HL-60 (cell line): ENCODE results near the gene SLIT1.

Experiments
- DNase-seq, 2 experiments: peaks; one replicate each; pipeline ENCODE4 v3.0.0-alpha.2; 2010 to 2020; ENCODE audit warnings: low read depth in 1 of 2, low spot score in 1 of 2
- H3K27ac ChIP-seq: fragments of 250-450 bp; sonication (Bioruptor Pico); replicated peaks from 2 replicates; pipeline ENCODE4 v1.5.1; 2020; ENCODE audit warnings: mild to moderate bottlenecking, moderate library complexity
- H3K27me3 ChIP-seq: fragments of 250-450 bp; sonication (Bioruptor Pico); 2 replicates; pipeline ENCODE4 v1.5.1; 2021; ENCODE audit warnings: mild to moderate bottlenecking, moderate library complexity; ENCODE audit not compliant: insufficient read depth, poor library complexity, severe bottlenecking
- H3K4me3 ChIP-seq: replicated peaks from 2 replicates; pipeline ENCODE4 v1.5.1; 2011; ENCODE audit warnings: mild to moderate bottlenecking, control low read depth, low read length; ENCODE audit not compliant: insufficient read depth
- GABPA ChIP-seq: IDR thresholded peaks from 2 replicates; pipeline ENCODE4 v1.6.1; 2012; ENCODE audit warnings: low read depth
- POLR2AphosphoS5 ChIP-seq: IDR thresholded peaks from 2 replicates; pipeline ENCODE4 v1.6.1; 2012; ENCODE audit warnings: low read depth
- SPI1 ChIP-seq: IDR thresholded peaks from 2 replicates; pipeline ENCODE4 v1.6.1; 2012; ENCODE audit warnings: low read depth, mild to moderate bottlenecking, borderline replicate concordance
- TF ChIP-seq, protein P1 (sequence below): IDR thresholded peaks from one replicate; pipeline ENCODE4 v1.5.1; 2011; ENCODE audit warnings: low read length, control low read depth, inconsistent platforms; ENCODE audit not compliant: insufficient read depth
- TF ChIP-seq, protein P2 (sequence below): IDR thresholded peaks from 2 replicates; pipeline ENCODE4 v1.6.1; 2012; ENCODE audit warnings: low read depth; ENCODE audit not compliant: insufficient replicate concordance

The SLIT1 gene

DNA sequence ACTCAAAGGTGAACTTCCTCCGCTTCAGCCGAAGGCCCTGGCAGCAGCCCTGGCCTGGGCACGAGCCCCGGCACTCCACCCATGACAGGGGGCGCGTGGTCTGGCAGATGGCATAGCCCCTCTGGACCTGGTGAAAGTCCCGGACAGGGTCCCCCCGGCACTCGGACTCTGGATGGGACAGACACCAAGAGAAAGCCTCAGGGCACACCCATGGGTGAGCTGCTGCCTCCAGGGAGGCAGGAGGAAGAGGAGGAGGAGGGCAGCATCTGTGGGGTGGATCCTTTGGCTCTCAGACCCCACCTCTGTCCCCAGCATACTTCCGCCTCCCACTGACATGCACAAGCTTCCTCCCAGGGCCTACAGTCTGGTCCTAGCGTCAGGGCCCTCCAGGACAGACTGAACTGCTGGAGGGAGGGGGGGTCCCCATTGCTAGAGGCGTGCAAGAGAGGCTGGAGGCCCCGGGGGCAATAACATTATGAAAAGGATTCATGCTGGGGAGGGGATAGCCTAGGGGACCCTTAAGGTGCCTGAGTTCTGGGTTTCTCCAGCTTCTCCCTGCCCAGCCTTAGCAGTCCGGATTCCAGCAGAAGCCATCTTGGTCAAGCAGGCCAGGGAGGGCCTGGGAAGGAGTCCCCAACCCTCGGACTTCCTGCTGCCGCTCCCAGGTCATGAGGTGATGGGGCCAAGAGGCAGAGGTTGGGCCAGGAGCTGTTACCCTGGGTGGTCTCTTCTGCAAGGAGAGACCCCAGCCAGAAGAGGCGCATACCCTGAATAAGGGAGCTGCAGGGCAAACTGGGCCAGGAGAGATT, 184.4 kb downstream of the SLIT1 start:
- Histone ChIP-seq H3K27me3 (no peaks in the 10 kb centered on the region), H3K27ac (no peak overlapping the region), H3K4me3 (no peak overlapping the region)
- TF ChIP-seq, protein P1, sequence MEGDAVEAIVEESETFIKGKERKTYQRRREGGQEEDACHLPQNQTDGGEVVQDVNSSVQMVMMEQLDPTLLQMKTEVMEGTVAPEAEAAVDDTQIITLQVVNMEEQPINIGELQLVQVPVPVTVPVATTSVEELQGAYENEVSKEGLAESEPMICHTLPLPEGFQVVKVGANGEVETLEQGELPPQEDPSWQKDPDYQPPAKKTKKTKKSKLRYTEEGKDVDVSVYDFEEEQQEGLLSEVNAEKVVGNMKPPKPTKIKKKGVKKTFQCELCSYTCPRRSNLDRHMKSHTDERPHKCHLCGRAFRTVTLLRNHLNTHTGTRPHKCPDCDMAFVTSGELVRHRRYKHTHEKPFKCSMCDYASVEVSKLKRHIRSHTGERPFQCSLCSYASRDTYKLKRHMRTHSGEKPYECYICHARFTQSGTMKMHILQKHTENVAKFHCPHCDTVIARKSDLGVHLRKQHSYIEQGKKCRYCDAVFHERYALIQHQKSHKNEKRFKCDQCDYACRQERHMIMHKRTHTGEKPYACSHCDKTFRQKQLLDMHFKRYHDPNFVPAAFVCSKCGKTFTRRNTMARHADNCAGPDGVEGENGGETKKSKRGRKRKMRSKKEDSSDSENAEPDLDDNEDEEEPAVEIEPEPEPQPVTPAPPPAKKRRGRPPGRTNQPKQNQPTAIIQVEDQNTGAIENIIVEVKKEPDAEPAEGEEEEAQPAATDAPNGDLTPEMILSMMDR = no peak
- TF ChIP-seq GABPA (no peak), SPI1 (no peak)
- TF ChIP-seq, protein P2, sequence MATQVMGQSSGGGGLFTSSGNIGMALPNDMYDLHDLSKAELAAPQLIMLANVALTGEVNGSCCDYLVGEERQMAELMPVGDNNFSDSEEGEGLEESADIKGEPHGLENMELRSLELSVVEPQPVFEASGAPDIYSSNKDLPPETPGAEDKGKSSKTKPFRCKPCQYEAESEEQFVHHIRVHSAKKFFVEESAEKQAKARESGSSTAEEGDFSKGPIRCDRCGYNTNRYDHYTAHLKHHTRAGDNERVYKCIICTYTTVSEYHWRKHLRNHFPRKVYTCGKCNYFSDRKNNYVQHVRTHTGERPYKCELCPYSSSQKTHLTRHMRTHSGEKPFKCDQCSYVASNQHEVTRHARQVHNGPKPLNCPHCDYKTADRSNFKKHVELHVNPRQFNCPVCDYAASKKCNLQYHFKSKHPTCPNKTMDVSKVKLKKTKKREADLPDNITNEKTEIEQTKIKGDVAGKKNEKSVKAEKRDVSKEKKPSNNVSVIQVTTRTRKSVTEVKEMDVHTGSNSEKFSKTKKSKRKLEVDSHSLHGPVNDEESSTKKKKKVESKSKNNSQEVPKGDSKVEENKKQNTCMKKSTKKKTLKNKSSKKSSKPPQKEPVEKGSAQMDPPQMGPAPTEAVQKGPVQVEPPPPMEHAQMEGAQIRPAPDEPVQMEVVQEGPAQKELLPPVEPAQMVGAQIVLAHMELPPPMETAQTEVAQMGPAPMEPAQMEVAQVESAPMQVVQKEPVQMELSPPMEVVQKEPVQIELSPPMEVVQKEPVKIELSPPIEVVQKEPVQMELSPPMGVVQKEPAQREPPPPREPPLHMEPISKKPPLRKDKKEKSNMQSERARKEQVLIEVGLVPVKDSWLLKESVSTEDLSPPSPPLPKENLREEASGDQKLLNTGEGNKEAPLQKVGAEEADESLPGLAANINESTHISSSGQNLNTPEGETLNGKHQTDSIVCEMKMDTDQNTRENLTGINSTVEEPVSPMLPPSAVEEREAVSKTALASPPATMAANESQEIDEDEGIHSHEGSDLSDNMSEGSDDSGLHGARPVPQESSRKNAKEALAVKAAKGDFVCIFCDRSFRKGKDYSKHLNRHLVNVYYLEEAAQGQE = no peak
- no peak for DNase-seq

DNA sequence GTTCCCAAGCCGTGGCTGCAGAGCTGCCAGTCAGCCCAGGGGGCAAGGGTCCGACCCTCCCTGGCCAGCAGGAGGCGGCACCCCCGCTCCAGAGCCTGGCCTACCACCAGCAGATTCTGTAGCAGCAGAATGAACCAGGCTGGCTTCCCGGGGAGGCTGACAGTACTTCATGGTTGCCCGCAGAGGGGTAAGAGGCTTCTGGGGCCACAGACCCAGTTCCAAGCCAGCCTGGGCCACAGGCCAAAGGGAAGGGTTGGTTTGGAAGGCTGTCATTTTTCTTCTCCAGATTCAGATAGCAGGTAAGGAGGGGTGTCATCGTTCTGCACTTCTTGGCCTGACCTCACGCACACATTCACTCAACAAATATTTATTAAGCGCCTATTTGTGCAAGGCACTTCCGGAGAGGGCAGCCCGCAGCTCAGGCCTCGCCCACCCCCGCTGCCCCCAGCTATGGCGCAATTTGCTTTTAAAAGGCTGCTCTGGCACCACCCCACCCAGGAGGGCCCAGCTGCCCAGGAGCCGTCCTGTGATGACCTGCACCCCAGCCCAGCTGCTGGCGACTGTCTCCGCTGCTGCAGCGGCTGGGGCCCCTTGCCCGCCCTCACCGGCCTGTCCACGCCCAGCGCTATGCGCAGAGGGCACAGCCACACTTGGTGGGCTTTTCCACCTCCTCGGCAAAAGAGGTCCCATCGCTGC, 185.1 kb downstream of the SLIT1 start:
- no peak for DNase-seq
- no peak overlapping the region for H3K4me3 ChIP-seq
- no peaks in the 10 kb centered on the region for H3K27me3 ChIP-seq
- TF ChIP-seq, protein P1 = no peak
- TF ChIP-seq SPI1 (no peak), GABPA (no peak), POLR2AphosphoS5 (no peak)
- TF ChIP-seq, protein P2 = no peak
- no peak overlapping the region for H3K27ac ChIP-seq

DNA sequence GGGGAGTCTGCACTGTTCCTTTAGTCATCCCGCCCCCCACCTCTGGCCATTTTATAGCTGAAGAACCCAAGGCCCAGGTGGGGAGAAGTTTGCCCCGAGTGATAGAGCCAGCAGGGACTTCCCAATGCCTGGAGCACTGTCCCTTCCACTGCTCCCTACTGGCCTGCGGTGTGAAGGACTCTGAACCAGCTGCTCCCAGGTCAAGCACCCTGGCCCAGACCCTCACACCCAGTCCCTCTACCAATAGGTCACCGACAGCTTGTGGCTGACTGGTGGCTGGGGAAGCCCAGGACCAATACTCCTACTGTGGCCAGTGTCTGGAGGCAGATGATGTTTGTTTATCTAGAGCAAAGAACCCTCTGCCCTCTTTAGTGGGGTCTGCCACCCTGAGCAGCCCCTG, 185.8 kb downstream of the SLIT1 start:
- no peaks in the 10 kb centered on the region for H3K27me3 ChIP-seq
- DNase-seq = no peak
- TF ChIP-seq SPI1 (no peak), GABPA (no peak), POLR2AphosphoS5 (no peak)
- TF ChIP-seq, protein P2 = no peak
- TF ChIP-seq, protein P1 = no peak
- H3K27ac ChIP-seq = no peak overlapping the region
- H3K4me3 ChIP-seq = no peak overlapping the region
